ENCODE results near the gene RELN.

RELN gene

GRCh38 chr7:103592187-103592586 is 397.3 kb downstream of the RELN start:
- H3K27ac Mint-ChIP-seq, result no peak overlapping the region
- no peaks in the 10 kb centered on the region for H3K36me3 Mint-ChIP-seq (ENCODE audit: insufficient read depth)
- no peak for DNase-seq
- no peaks in the 10 kb centered on the region for H3K4me1 Mint-ChIP-seq (ENCODE audit: low read depth in 2 of 2)
- H3K27me3 Mint-ChIP-seq, result peaks cover 0 to 2% of the 10 kb centered on the region in 2 donors
- no peak for ATAC-seq (replicated peaks)
- H3K9me3 Mint-ChIP-seq, result no peaks in the 10 kb centered on the region
- H3K4me3 Mint-ChIP-seq, result no peak overlapping the region

DNA sequence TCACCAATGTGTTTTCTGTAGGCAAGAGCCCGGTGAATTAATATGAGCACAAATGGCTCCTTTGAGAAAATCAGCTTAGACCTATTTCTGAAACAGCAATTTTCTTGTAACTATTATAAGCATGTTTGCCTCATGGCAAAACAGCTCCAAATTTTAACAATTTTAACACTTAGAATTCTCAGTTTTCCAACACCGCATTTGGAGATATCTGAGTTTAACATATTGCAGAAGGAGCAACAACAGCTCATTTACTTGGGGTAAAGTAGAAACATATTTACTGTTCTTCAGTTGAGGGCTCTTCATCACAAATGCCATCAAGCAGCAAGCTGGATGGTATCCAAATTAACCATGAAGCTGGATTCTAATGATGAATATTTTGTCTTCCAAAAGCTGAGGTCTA is 409.4 kb downstream of the RELN start:
- H3K9me3 Mint-ChIP-seq, result no peaks in the 10 kb centered on the region
- no peaks in the 10 kb centered on the region for H3K4me1 Mint-ChIP-seq (ENCODE audit: low read depth in 2 of 2)
- H3K27ac Mint-ChIP-seq, result no peak overlapping the region
- H3K36me3 Mint-ChIP-seq (ENCODE audit: insufficient read depth), result no peaks in the 10 kb centered on the region
- H3K4me3 Mint-ChIP-seq, result no peak overlapping the region
- DNase-seq (no peak), ATAC-seq (replicated peaks) (no peak)
- H3K27me3 Mint-ChIP-seq, result peaks cover 45 to 59% of the 10 kb centered on the region in 2 donors

DNA sequence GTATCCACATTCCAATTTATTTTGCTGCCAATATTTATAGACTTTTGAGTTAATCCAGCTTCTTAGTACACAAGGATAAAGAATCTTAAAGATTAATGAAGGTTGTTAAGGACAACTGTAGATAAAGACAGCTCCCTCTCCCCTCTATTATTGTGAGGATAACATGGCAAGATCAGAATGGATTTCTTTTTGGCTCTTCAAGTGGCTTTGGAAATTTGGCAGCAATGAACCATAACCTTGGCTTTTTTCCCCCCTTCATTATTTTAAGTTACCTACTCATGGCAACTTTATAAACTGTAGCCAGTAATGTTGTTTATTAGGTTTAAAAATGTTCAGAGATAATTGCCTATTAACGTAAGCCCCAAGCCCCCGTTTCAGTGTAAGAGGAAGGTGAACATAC is 412.4 kb downstream of the RELN start:
- Mint-ChIP-seq H3K27ac (no peak overlapping the region), H3K4me1 (ENCODE audit: low read depth in 2 of 2) (no peaks in the 10 kb centered on the region), H3K27me3 (peaks cover 36 to 47% of the 10 kb centered on the region in 2 donors), H3K4me3 (no peak overlapping the region), H3K9me3 (no peaks in the 10 kb centered on the region), H3K36me3 (ENCODE audit: insufficient read depth) (no peaks in the 10 kb centered on the region)
- DNase-seq, result no peak
- ATAC-seq (replicated peaks), result no peak

DNA sequence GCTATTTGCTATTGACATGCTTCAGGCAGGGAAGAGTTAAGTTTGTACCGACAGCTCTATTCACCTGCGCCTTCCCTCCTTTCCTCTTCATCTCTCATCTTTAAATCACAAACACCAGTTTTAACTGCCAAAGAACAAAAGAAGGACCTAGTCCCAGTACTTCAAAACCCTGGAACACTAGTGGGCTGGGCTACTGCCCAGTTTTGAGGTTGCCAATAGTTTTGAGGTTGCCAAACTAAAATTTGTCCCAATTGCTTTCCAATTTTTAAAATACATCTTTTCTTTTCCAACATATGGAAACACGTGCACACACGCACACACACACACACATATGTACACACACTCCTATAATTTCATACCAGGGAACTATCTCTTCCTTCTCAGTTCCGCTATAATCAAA is 412.8 kb downstream of the RELN start:
- no peak for DNase-seq
- no peak overlapping the region for H3K4me3 Mint-ChIP-seq
- no peaks in the 10 kb centered on the region for H3K36me3 Mint-ChIP-seq (ENCODE audit: insufficient read depth)
- no peak overlapping the region for H3K27ac Mint-ChIP-seq
- no peaks in the 10 kb centered on the region for H3K9me3 Mint-ChIP-seq
- H3K4me1 Mint-ChIP-seq (ENCODE audit: low read depth in 2 of 2), result no peaks in the 10 kb centered on the region
- peaks cover 36 to 47% of the 10 kb centered on the region in 2 donors for H3K27me3 Mint-ChIP-seq
- ATAC-seq (replicated peaks), result no peak

GRCh38 chr7:103574576-103574975 is 414.9 kb downstream of the RELN start:
- no peak for DNase-seq
- Mint-ChIP-seq H3K9me3 (no peaks in the 10 kb centered on the region), H3K4me1 (ENCODE audit: low read depth in 2 of 2) (no peaks in the 10 kb centered on the region), H3K4me3 (no peak overlapping the region), H3K27ac (no peak overlapping the region), H3K27me3 (peaks cover 21 to 29% of the 10 kb centered on the region in 2 donors), H3K36me3 (ENCODE audit: insufficient read depth) (no peaks in the 10 kb centered on the region)
- ATAC-seq (replicated peaks), result no peak

DNA sequence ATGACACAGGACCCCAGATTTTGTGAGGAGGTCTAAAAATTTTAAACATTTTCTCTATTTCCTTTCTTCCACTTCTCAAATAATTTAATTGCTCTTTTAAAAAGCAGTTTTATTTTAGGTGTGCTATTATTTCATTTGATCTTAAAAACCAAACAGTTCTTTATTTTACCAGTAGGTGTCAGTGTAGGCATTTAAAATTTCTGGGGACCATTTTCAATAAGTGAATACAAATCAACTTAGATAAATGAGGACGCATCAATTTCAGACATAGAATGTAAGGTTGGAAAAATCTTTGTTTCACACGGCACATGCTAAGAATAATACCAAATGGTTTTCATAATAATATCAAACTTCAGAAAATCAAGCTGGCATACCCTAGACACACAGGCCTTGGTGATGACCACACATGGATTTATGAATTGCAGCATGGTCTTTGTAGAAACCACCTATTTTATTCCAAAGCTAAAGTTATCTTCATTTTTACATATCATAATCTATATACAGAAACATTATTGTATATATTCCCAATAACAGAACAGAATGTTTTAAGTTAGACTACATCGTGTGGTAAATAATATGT is 415.9 kb downstream of the RELN start:
- H3K4me3 Mint-ChIP-seq, result no peak overlapping the region
- no peak overlapping the region for H3K27ac Mint-ChIP-seq
- no peaks in the 10 kb centered on the region for H3K9me3 Mint-ChIP-seq
- no peaks in the 10 kb centered on the region for H3K4me1 Mint-ChIP-seq (ENCODE audit: low read depth in 2 of 2)
- ATAC-seq (replicated peaks), result no peak
- no peaks in the 10 kb centered on the region for H3K36me3 Mint-ChIP-seq (ENCODE audit: insufficient read depth)
- DNase-seq, result no peak
- peaks cover 14 to 19% of the 10 kb centered on the region in 2 donors for H3K27me3 Mint-ChIP-seq

GRCh38 chr7:103571586-103571985 is 417.9 kb downstream of the RELN start:
- no peak for ATAC-seq (replicated peaks)
- H3K9me3 Mint-ChIP-seq, result no peaks in the 10 kb centered on the region
- H3K4me1 Mint-ChIP-seq (ENCODE audit: low read depth in 2 of 2), result no peaks in the 10 kb centered on the region
- no peaks in the 10 kb centered on the region for H3K36me3 Mint-ChIP-seq (ENCODE audit: insufficient read depth)
- no peak for DNase-seq
- no peak overlapping the region for H3K27ac Mint-ChIP-seq
- peaks cover 1 to 11% of the 10 kb centered on the region in 2 donors for H3K27me3 Mint-ChIP-seq
- no peak overlapping the region for H3K4me3 Mint-ChIP-seq

GRCh38 chr7:103569621-103570305 is 419.7 kb downstream of the RELN start:
- H3K27ac Mint-ChIP-seq, result no peak overlapping the region
- H3K9me3 Mint-ChIP-seq, result no peaks in the 10 kb centered on the region
- H3K36me3 Mint-ChIP-seq (ENCODE audit: insufficient read depth), result no peaks in the 10 kb centered on the region
- peaks cover 0 to 9% of the 10 kb centered on the region in 2 donors for H3K27me3 Mint-ChIP-seq
- ATAC-seq (replicated peaks) (no peak), DNase-seq (no peak)
- no peak overlapping the region for H3K4me3 Mint-ChIP-seq
- H3K4me1 Mint-ChIP-seq (ENCODE audit: low read depth in 2 of 2), result no peaks in the 10 kb centered on the region

DNA sequence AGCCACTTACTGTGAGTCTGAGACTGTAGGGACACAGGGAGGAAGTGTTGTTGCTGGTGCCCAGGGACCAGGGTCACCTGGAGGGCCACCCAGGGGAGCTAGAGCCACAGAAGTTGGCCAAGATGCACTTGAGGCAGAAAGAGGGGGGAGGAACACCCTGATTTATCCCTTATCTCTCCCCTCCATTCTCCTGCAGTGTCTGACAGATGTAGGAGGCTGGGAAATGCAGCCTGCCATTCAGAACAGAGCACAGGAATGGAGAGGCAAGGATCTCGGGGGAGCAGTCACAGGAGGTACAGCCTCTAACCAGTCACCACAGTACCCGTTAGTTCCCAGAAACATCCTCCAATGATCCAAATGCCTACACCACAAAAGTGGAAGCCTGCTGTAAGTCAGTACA is 425.0 kb downstream of the RELN start:
- no peaks in the 10 kb centered on the region for H3K36me3 Mint-ChIP-seq (ENCODE audit: insufficient read depth)
- H3K4me3 Mint-ChIP-seq, result no peak overlapping the region
- H3K4me1 Mint-ChIP-seq (ENCODE audit: low read depth in 2 of 2), result no peaks in the 10 kb centered on the region
- ATAC-seq (replicated peaks), result no peak
- DNase-seq, result no peak
- H3K27ac Mint-ChIP-seq, result no peak overlapping the region
- no peaks in the 10 kb centered on the region for H3K9me3 Mint-ChIP-seq
- peaks cover 11 to 40% of the 10 kb centered on the region in 2 donors for H3K27me3 Mint-ChIP-seq

GRCh38 chr7:103560136-103560535 is 429.3 kb downstream of the RELN start:
- no peak for DNase-seq
- no peak for ATAC-seq (replicated peaks)
- Mint-ChIP-seq H3K9me3 (no peaks in the 10 kb centered on the region), H3K4me1 (ENCODE audit: low read depth in 2 of 2) (no peaks in the 10 kb centered on the region), H3K4me3 (no peak overlapping the region), H3K27me3 (peaks cover 26 to 46% of the 10 kb centered on the region in 2 donors), H3K36me3 (ENCODE audit: insufficient read depth) (no peaks in the 10 kb centered on the region), H3K27ac (no peak overlapping the region)

DNA sequence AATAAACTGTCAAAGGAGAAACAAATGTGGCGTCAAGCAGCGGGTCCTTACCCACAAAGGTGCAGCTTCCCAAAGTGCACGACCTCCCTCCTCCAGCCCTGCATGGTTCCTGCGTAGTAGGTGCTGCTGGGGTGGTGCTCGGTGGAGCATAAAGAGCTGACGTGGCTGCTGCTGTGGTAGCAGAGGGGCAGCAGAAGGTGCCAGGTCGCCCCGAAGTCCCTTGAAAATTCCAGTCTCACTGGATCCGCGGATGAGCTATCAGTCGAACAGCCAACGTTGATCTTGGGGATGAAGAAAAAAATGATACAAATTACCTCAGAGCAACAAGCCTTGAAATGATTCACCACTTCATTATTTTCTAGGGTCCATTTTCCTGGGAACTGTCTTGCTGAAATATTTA is 438.4 kb downstream of the RELN start:
- H3K27me3 Mint-ChIP-seq, result peaks cover 9 to 22% of the 10 kb centered on the region in 2 donors
- no peak overlapping the region for H3K27ac Mint-ChIP-seq
- H3K9me3 Mint-ChIP-seq, result no peaks in the 10 kb centered on the region
- no peaks in the 10 kb centered on the region for H3K4me1 Mint-ChIP-seq (ENCODE audit: low read depth in 2 of 2)
- ATAC-seq (replicated peaks), result no peak
- H3K4me3 Mint-ChIP-seq, result no peak overlapping the region
- DNase-seq, result no peak
- H3K36me3 Mint-ChIP-seq (ENCODE audit: insufficient read depth), result no peaks in the 10 kb centered on the region

DNA sequence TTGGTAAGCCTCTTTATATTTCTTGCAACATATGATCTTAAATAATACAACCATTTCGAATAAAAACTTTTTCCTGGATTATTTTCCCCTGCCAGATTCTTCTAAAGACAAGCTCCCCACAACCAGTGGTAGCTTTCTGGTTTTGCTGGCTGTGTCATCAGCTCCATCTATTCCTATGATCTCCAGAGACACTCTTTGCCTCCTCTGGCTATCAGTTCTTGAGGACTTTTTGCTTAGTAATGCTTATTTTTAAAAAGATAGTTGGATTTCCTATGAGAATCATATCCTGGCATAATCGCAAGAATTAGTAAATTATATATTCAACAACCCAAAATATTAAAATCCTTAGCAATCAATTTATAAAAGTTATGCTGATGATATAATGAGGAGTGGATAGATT is 439.7 kb downstream of the RELN start:
- Mint-ChIP-seq H3K36me3 (ENCODE audit: insufficient read depth) (no peaks in the 10 kb centered on the region), H3K4me3 (no peak overlapping the region), H3K4me1 (ENCODE audit: low read depth in 2 of 2) (no peaks in the 10 kb centered on the region), H3K9me3 (no peaks in the 10 kb centered on the region), H3K27ac (no peak overlapping the region), H3K27me3 (peaks cover 20 to 34% of the 10 kb centered on the region in 2 donors)
- no peak for ATAC-seq (replicated peaks)
- no peak for DNase-seq

DNA sequence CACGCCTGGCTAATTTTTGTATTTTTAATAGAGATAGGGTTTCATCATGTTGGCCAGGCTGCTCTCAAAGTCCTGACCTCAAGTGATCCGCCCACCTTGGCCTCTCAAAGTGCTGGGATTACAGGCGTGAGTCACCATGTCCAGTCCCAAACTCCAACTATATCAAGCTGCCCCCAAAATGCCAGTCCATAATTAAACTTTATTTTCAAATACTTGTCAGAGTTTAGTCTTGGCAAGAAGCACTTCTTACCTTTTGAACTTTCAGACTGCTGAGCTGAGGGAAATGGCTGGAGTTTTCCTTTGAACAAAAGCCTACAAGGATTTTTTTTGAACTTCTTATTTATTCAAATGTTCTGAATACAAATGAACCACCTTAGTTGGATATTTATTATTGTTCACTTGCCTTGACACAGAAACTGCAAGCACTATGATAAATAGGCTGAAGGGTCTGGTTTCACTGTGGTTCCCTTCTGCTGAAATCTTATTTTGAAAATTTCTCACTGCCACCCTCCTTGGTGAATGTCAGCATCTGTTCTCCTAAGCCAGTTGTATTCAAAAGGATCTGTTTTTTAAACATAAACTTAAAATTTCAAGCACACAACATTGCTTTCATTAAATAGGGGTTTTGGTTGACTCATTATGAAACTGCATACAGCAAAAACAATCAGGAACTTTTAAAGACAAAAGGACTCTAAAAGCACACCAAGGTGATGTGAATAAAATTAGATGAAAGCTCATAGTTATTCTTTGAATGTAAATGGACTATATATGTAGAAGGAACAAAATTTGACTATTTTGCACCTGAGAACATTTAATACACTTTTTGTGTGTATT is 441.8 kb downstream of the RELN start:
- ATAC-seq (replicated peaks) (no peak), DNase-seq (no peak)

DNA sequence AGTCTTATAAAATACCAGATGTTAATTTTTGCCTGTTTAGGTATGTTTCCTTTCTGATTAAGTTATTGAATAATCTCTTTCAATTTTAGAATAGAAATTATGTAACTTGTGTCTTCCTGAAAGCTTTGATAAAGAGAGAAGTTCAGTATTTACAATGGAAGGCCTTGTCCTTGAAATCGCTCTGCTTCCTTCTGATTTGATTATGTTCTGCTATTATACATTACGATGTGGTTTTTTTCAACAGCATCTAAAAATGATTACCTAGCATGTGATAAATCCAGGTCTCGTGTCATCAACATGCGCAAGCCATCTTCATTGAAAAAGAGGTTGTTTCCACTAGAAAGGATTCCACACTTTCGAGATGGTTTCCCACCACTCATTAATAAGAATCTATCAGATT is 447.0 kb downstream of the RELN start:
- no peak overlapping the region for H3K4me3 Mint-ChIP-seq
- no peaks in the 10 kb centered on the region for H3K4me1 Mint-ChIP-seq (ENCODE audit: low read depth in 2 of 2)
- H3K27ac Mint-ChIP-seq, result no peak overlapping the region
- no peaks in the 10 kb centered on the region for H3K36me3 Mint-ChIP-seq (ENCODE audit: insufficient read depth)
- no peak for DNase-seq
- no peak for ATAC-seq (replicated peaks)
- no peaks in the 10 kb centered on the region for H3K9me3 Mint-ChIP-seq
- H3K27me3 Mint-ChIP-seq, result peaks cover 29 to 31% of the 10 kb centered on the region in 2 donors

More for the DNA sequence above, 441.8 kb downstream of the RELN start:
- Mint-ChIP-seq H3K36me3 (ENCODE audit: insufficient read depth) (no peaks in the 10 kb centered on the region), H3K4me3 (no peak overlapping the region), H3K27ac (no peak overlapping the region), H3K9me3 (no peaks in the 10 kb centered on the region), H3K27me3 (peaks cover 20 to 34% of the 10 kb centered on the region in 2 donors), H3K4me1 (ENCODE audit: low read depth in 2 of 2) (no peaks in the 10 kb centered on the region)
